DOHH2 (cell line): ENCODE results near the gene MIGA2.

Experiments
- H3F3A ChIP-seq: fragments of 200-600 bp; sonication (generic), shearing (Covaris generic); 2 replicates; pipeline ENCODE4 v1.6.0; 2016; ENCODE audit warnings: antibody characterized with exemption, mild to moderate bottlenecking; ENCODE audit not compliant: control insufficient read depth, insufficient read depth
- H3K27ac ChIP-seq: fragments of 200-600 bp; sonication (generic); 2 replicates; pipeline ENCODE4 v1.5.1; 2014; ENCODE audit warnings: low read depth, mild to moderate bottlenecking, low read length, moderate library complexity
- H3K27me3 ChIP-seq: fragments of 200-600 bp; sonication (generic); 2 replicates; pipeline ENCODE4 v1.6.1; 2014; ENCODE audit warnings: mild to moderate bottlenecking, low read length, mixed read lengths; ENCODE audit not compliant: control insufficient read depth
- H3K36me3 ChIP-seq: fragments of 200-600 bp; sonication (generic); 2 replicates; pipeline ENCODE4 v1.6.1; 2014; ENCODE audit warnings: mild to moderate bottlenecking, low read length, moderate library complexity, mixed read lengths; ENCODE audit not compliant: control insufficient read depth
- H3K4me1 ChIP-seq: fragments of 200-600 bp; sonication (generic); 2 replicates; pipeline ENCODE4 v1.6.1; 2014; ENCODE audit warnings: mild to moderate bottlenecking, low read length, mixed read lengths; ENCODE audit not compliant: control insufficient read depth
- H3K4me2 ChIP-seq: fragments of 200-600 bp; sonication (generic); 2 replicates; pipeline ENCODE4 v1.6.0; 2014; ENCODE audit warnings: mild to moderate bottlenecking, low read length, moderate library complexity
- H3K4me3 ChIP-seq: fragments of 200-600 bp; sonication (generic); 2 replicates; pipeline ENCODE4 v1.5.1; 2014; ENCODE audit warnings: mild to moderate bottlenecking, low read length, mixed read lengths
- H3K79me2 ChIP-seq: fragments of 200-600 bp; sonication (generic); 2 replicates; pipeline ENCODE4 v1.6.1; 2014; ENCODE audit warnings: mild to moderate bottlenecking, low read length, mixed read lengths; ENCODE audit not compliant: control insufficient read depth
- H3K9me2 ChIP-seq: fragments of 200-600 bp; sonication (generic); replicated peaks from 2 replicates; pipeline ENCODE4 v1.6.1; 2014; ENCODE audit warnings: mild to moderate bottlenecking, low read length, mixed read lengths; ENCODE audit not compliant: control insufficient read depth
- H3K9me3 ChIP-seq: fragments of 200-600 bp; sonication (generic); 2 replicates; pipeline ENCODE4 v1.6.1; 2014; ENCODE audit warnings: antibody characterized with exemption, low read length, mixed read lengths; ENCODE audit not compliant: control insufficient read depth, insufficient read depth
- H4K20me1 ChIP-seq: fragments of 200-600 bp; sonication (generic); 2 replicates; pipeline ENCODE4 v1.6.0; 2014; ENCODE audit warnings: low read depth, mild to moderate bottlenecking, antibody characterized with exemption, low read length, moderate library complexity; ENCODE audit not compliant: control insufficient read depth, insufficient read depth
- CTCF ChIP-seq: fragments of 200-600 bp; sonication (generic); IDR thresholded peaks from one replicate; pipeline ENCODE4 v1.5.1; 2014; ENCODE audit warnings: antibody characterized with exemption, mild to moderate bottlenecking, low read depth, low read length; ENCODE audit not compliant: poor library complexity, severe bottlenecking
- EZH2phosphoT487 ChIP-seq: fragments of 200-600 bp; sonication (generic); IDR thresholded peaks from 2 replicates; pipeline ENCODE4 v1.6.1; 2017; ENCODE audit warnings: borderline replicate concordance, mild to moderate bottlenecking, antibody characterized with exemption, low read length, moderate library complexity, mixed read lengths

Gene MIGA2

GRCh38 chr9:129094387-129095169, 58.2 kb downstream of the MIGA2 start:
- no peaks in the 10 kb centered on the region for H3K9me3 ChIP-seq
- H4K20me1 ChIP-seq: no peaks in the 10 kb centered on the region
- no peak overlapping the region for H3K27ac ChIP-seq
- no peaks in the 10 kb centered on the region for H3K27me3 ChIP-seq
- H3K79me2 ChIP-seq: no peaks in the 10 kb centered on the region
- no peaks in the 10 kb centered on the region for H3F3A ChIP-seq
- H3K4me2 ChIP-seq: no peak overlapping the region
- peaks cover 7% of the 10 kb centered on the region; the same call in 1 of the 2 replicates for H3K36me3 ChIP-seq
- H3K4me1 ChIP-seq: no peaks in the 10 kb centered on the region
- no peak for TF ChIP-seq CTCF
- no peak for TF ChIP-seq EZH2phosphoT487
- H3K9me2 ChIP-seq: no peaks in the 10 kb centered on the region
- no peak overlapping the region for H3K4me3 ChIP-seq

GRCh38 chr9:129095170-129095667, 58.8 kb downstream of the MIGA2 start:
- Histone ChIP-seq H3F3A (no peaks in the 10 kb centered on the region), H3K4me2 (no peak overlapping the region), H3K36me3 (peaks cover 1% of the 10 kb centered on the region; the same call in 1 of the 2 replicates), H3K9me3 (no peaks in the 10 kb centered on the region), H3K27ac (no peak overlapping the region), H3K27me3 (no peaks in the 10 kb centered on the region), H4K20me1 (no peaks in the 10 kb centered on the region), H3K79me2 (no peaks in the 10 kb centered on the region), H3K4me1 (no peaks in the 10 kb centered on the region), H3K9me2 (no peaks in the 10 kb centered on the region), H3K4me3 (no peak overlapping the region)
- no peak for TF ChIP-seq CTCF
- TF ChIP-seq EZH2phosphoT487: no peak

GRCh38 chr9:129095908-129096307, 59.5 kb downstream of the MIGA2 start:
- H3K4me1 ChIP-seq: no peaks in the 10 kb centered on the region
- no peaks in the 10 kb centered on the region for H3F3A ChIP-seq
- H3K4me2 ChIP-seq: no peak overlapping the region
- no peaks in the 10 kb centered on the region for H3K79me2 ChIP-seq
- TF ChIP-seq EZH2phosphoT487: no peak
- no peak for TF ChIP-seq CTCF
- H3K4me3 ChIP-seq: no peak overlapping the region
- H3K9me2 ChIP-seq: no peaks in the 10 kb centered on the region
- H3K27me3 ChIP-seq: no peaks in the 10 kb centered on the region
- H3K9me3 ChIP-seq: no peaks in the 10 kb centered on the region
- no peaks in the 10 kb centered on the region for H4K20me1 ChIP-seq
- H3K27ac ChIP-seq: no peak overlapping the region
- no peaks in the 10 kb centered on the region for H3K36me3 ChIP-seq
